ENCODE results near the gene GAN. TPM values are rescaled to one million over a fixed set of nuclear protein-coding genes. Genes with fewer than 3 reads are reported as not detected.
"Not testable (repeated sequence)": the region's sequence is repeated elsewhere in the genome, so short reads cannot be mapped to it uniquely, and the experiment has no call there.

GAN gene
- total RNA-seq, 5 donors from 2014 or later (not counting 1 experiment from before 2014, with no cell fraction given), result 5.4 to 8.1 (median 7.5) TPM

DNA sequence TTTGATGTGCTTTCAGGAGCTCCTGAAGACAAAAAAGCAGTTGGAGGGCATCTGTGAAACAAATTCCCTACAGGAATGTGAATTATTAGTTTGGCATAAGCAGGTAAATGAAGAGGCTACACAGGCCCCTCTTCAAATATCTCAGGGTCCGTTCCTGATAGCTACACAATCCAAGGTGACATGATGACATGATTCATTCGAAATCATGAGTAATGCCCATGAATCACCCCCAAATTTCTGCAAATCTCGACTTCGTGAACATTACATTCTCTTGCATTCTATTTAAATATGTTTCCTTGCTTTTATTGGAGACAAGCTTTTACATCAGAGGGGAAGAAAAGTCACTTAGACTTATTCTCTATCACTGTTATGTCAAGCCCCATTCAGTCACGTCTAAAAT lies 22.3 kb downstream of the GAN start:
- Mint-ChIP-seq H3K4me1 (peaks cover 0 to 19% (median 2%) of the 10 kb centered on the region in 3 donors), H3K36me3 (peaks cover 34% of the 10 kb centered on the region), H3K27ac (no peak overlapping the region), H3K27me3 (no peaks in the 10 kb centered on the region), H3K9me3 (peaks cover 0 to 5% (median 4%) of the 10 kb centered on the region in 3 donors), H3K4me3 (no peak overlapping the region)
- no peaks in the 10 kb centered on the region for H3K27me3 ChIP-seq (replicated peaks in 1 of 2; ENCODE audit: control insufficient read depth in 2 of 2, extremely low read depth in 1 of 2, insufficient read depth in 2 of 2, low read length in 1 of 2)
- ChIA-PET POLR2A (no interaction called here), CTCF (interaction anchor here in 1 of 2 donors (0.6 kb wide), 1 partner anchor 24 kb away, joined by 4 read pairs; no protein-coding TSS in a partner anchor)
- no peaks in the 10 kb centered on the region for H3K4me1 ChIP-seq (ENCODE audit: control insufficient read depth in 1 of 2, extremely low read depth in 1 of 2, insufficient read depth in 2 of 2, low read length in 2 of 2)
- WGBS (ENCODE audit: insufficient coverage), result 93% methylated on average over 2 of the region's 5 CpGs
- DNase-seq (no peak), ATAC-seq (replicated peaks in 1 of 4) (no peak)
- no peaks in the 10 kb centered on the region for H3K36me3 ChIP-seq (ENCODE audit: control insufficient read depth in 2 of 2, extremely low read depth in 1 of 2, insufficient read depth in 1 of 2, low read length in 1 of 2)
- H3K4me3 ChIP-seq (ENCODE audit: control insufficient read depth in 1 of 2, extremely low read depth in 1 of 2, low read length in 1 of 2), result no peak overlapping the region
- no peak overlapping the region for H3K27ac ChIP-seq (ENCODE audit: low read length)
- H3K9me3 ChIP-seq, result no peaks in the 10 kb centered on the region

DNA sequence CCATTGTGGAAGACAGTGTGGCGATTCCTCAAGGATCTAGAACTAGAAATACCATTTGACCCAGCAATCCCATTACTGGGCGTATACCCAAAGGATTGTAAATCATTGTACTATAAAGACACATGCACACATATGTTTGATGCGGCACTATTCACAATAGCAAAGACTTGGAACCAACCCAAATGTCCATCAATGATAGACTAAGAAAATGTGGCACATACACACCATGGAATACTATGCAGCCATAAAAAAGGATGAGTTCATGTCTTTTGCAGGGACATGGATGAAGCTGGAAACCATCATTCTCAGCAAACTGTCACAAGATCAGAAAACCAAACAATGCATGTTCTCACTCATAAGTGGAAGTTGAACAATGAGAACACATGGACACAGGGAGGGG lies 30.4 kb downstream of the GAN start:
- POLR2A ChIA-PET; ATAC-seq (replicated peaks in 1 of 4); CTCF ChIA-PET; H3K4me1 Mint-ChIP-seq; H3K36me3 ChIP-seq (ENCODE audit: control insufficient read depth in 2 of 2, extremely low read depth in 1 of 2, insufficient read depth in 1 of 2, low read length in 1 of 2); H3K27me3 ChIP-seq (replicated peaks in 1 of 2; ENCODE audit: control insufficient read depth in 2 of 2, extremely low read depth in 1 of 2, insufficient read depth in 2 of 2, low read length in 1 of 2); H3K9me3 ChIP-seq; H3K4me3 Mint-ChIP-seq; H3K27ac ChIP-seq (ENCODE audit: low read length); H3K4me1 ChIP-seq (ENCODE audit: control insufficient read depth in 1 of 2, extremely low read depth in 1 of 2, insufficient read depth in 2 of 2, low read length in 2 of 2); H3K27me3 Mint-ChIP-seq; DNase-seq; H3K27ac Mint-ChIP-seq; H3K4me3 ChIP-seq (ENCODE audit: control insufficient read depth in 1 of 2, extremely low read depth in 1 of 2, low read length in 1 of 2): not testable (repeated sequence)
- 100% methylated on average over 1 of the region's 3 CpGs for WGBS (ENCODE audit: insufficient coverage)
- peaks cover 10 to 53% (median 17%) of the 10 kb centered on the region in 3 donors for H3K9me3 Mint-ChIP-seq
- peaks cover 29% of the 10 kb centered on the region for H3K36me3 Mint-ChIP-seq

DNA sequence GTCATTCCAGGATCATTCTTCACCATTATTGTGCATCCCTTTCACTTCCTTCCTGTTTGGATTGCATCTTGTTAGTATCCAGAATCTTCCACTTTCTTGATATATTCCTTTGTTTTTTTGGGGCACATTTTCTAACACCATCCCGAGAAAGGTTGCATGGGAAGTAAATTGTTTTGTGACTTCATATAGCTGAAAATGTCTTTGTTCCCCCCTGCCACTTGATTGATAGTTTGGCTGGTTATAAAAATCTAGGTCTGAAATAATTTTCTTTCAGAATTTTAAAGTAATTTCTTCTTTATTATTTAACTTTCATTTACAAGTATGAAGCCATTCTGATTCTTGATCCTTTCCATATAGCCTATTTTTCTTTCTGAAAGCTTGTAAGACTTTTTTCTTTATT lies 32.7 kb downstream of the GAN start:
- no peaks in the 10 kb centered on the region for H3K4me1 ChIP-seq (ENCODE audit: control insufficient read depth in 1 of 2, extremely low read depth in 1 of 2, insufficient read depth in 2 of 2, low read length in 2 of 2)
- no peaks in the 10 kb centered on the region for H3K27me3 ChIP-seq (replicated peaks in 1 of 2; ENCODE audit: control insufficient read depth in 2 of 2, extremely low read depth in 1 of 2, insufficient read depth in 2 of 2, low read length in 1 of 2)
- POLR2A ChIA-PET, result no interaction called here
- Mint-ChIP-seq H3K36me3 (peaks cover 37% of the 10 kb centered on the region), H3K9me3 (peaks cover 3 to 48% (median 17%) of the 10 kb centered on the region in 3 donors), H3K4me3 (no peak overlapping the region), H3K27me3 (no peaks in the 10 kb centered on the region), H3K4me1 (no peaks in the 10 kb centered on the region), H3K27ac (no peak overlapping the region)
- peaks cover 0 to 6% of the 10 kb centered on the region in 2 donors for H3K36me3 ChIP-seq (ENCODE audit: control insufficient read depth in 2 of 2, extremely low read depth in 1 of 2, insufficient read depth in 1 of 2, low read length in 1 of 2)
- no peak overlapping the region for H3K4me3 ChIP-seq (ENCODE audit: control insufficient read depth in 1 of 2, extremely low read depth in 1 of 2, low read length in 1 of 2)
- DNase-seq (no peak), ATAC-seq (replicated peaks in 1 of 4) (no peak)
- CTCF ChIA-PET, result no interaction called here
- no peaks in the 10 kb centered on the region for H3K9me3 ChIP-seq
- no peak overlapping the region for H3K27ac ChIP-seq (ENCODE audit: low read length)
- WGBS (ENCODE audit: insufficient coverage), result no CpG with 5 or more reads among the region's 1 CpG

DNA sequence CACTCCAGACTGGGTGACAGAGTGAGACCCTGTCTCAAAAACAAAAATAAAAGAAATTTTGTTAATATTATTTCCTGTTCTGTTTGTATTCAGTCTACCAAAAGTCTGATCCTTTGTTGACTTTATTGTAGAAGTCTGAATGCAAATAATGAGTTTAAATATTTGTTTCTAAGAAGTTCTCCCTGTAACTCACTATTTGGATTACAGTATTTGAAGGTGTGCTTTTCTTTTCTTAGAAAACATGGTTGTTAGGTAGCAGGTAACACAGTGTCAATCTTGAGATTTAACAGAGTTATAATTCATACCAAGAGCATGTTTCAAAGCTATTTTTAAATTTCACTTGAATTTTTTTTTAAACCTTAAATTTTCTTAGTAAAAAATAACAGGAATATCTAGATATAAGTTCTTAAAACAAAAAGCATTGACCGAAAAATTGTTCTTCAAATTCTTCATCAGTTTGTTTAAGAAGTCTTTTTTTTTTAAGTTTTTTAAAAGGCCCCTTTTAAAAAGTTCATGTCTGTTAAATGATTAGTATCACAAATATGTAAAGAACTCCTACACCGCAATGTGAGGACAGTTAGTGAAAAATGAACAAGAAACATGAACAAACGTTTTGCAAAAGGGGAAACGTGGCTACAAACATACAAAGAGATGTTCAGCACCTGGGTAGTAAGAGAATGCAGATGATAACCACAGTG lies 35.0 kb downstream of the GAN start:
- no peak for ATAC-seq (replicated peaks in 1 of 4)
- CTCF ChIA-PET, result no interaction called here
- Mint-ChIP-seq H3K27ac (no peak overlapping the region), H3K9me3 (peaks cover 0 to 34% (median 7%) of the 10 kb centered on the region in 3 donors), H3K4me1 (no peaks in the 10 kb centered on the region), H3K27me3 (no peaks in the 10 kb centered on the region), H3K4me3 (no peak overlapping the region), H3K36me3 (peaks cover 41% of the 10 kb centered on the region)
- H3K27me3 ChIP-seq (replicated peaks in 1 of 2; ENCODE audit: control insufficient read depth in 2 of 2, extremely low read depth in 1 of 2, insufficient read depth in 2 of 2, low read length in 1 of 2), result no peaks in the 10 kb centered on the region
- no peaks in the 10 kb centered on the region for H3K9me3 ChIP-seq
- H3K36me3 ChIP-seq (ENCODE audit: control insufficient read depth in 2 of 2, extremely low read depth in 1 of 2, insufficient read depth in 1 of 2, low read length in 1 of 2), result peaks cover 0 to 6% of the 10 kb centered on the region in 2 donors
- no peak overlapping the region for H3K4me3 ChIP-seq (ENCODE audit: control insufficient read depth in 1 of 2, extremely low read depth in 1 of 2, low read length in 1 of 2)
- H3K4me1 ChIP-seq (ENCODE audit: control insufficient read depth in 1 of 2, extremely low read depth in 1 of 2, insufficient read depth in 2 of 2, low read length in 2 of 2), result no peaks in the 10 kb centered on the region
- no peak overlapping the region for H3K27ac ChIP-seq (ENCODE audit: low read length)
- DNase-seq, result no peak
- no CpG with 5 or more reads among the region's 4 CpGs for WGBS (ENCODE audit: insufficient coverage)
- POLR2A ChIA-PET, result interaction anchor here in 1 of 2 donors (0.8 kb wide), 1 partner anchor 1743 kb away, joined by 4 read pairs; no protein-coding TSS in a partner anchor

DNA sequence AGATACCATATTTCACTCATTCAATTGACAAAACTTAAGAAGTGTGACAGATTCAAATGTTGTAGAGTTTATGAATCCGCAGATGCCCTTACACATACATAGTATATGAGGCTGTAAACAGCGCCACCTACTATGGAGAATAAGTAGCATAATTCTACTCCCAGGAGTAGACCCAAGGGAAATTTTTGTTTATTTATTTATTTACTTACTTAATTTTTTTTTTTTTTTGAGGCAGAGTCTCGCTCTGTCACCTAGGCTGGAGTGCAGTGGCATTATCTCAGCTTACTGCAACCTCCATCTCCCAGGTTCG lies 35.5 kb downstream of the GAN start:
- ATAC-seq (replicated peaks in 1 of 4) (no peak), DNase-seq (no peak)
- ChIA-PET POLR2A (interaction anchor here in 1 of 2 donors (0.8 kb wide), 1 partner anchor 1743 kb away, joined by 4 read pairs; no protein-coding TSS in a partner anchor), CTCF (no interaction called here)
- Mint-ChIP-seq H3K4me3 (no peak overlapping the region), H3K27me3 (no peaks in the 10 kb centered on the region), H3K27ac (no peak overlapping the region), H3K36me3 (peaks cover 43% of the 10 kb centered on the region), H3K9me3 (peaks cover 0 to 30% (median 7%) of the 10 kb centered on the region in 3 donors), H3K4me1 (no peaks in the 10 kb centered on the region)
- WGBS (ENCODE audit: insufficient coverage), result no CpG with 5 or more reads among the region's 4 CpGs
- Histone ChIP-seq H3K36me3 (ENCODE audit: control insufficient read depth in 2 of 2, extremely low read depth in 1 of 2, insufficient read depth in 1 of 2, low read length in 1 of 2) (peaks cover 0 to 6% of the 10 kb centered on the region in 2 donors), H3K4me3 (ENCODE audit: control insufficient read depth in 1 of 2, extremely low read depth in 1 of 2, low read length in 1 of 2) (no peak overlapping the region), H3K9me3 (no peaks in the 10 kb centered on the region), H3K27me3 (replicated peaks in 1 of 2; ENCODE audit: control insufficient read depth in 2 of 2, extremely low read depth in 1 of 2, insufficient read depth in 2 of 2, low read length in 1 of 2) (no peaks in the 10 kb centered on the region), H3K4me1 (ENCODE audit: control insufficient read depth in 1 of 2, extremely low read depth in 1 of 2, insufficient read depth in 2 of 2, low read length in 2 of 2) (no peaks in the 10 kb centered on the region), H3K27ac (ENCODE audit: low read length) (no peak overlapping the region)

DNA sequence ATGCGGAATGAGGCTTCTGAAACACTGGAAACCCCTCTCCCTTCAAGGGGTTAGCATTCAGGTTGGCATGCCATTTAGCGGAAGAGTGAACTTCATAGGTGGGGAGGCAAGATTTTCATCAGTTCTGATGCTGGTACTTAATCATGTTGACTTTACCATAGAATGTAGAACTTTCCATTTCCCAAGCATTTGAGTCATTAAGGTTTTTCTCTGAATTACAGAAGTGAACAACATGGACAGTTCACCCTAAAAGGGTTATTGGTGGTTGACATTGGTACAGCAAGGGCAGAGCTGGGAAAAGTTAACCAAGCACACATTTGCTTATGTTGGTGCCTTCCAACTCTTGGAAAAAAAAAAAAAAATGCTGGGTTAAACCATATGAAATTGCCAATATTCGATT lies 39.1 kb downstream of the GAN start:
- peaks cover 0 to 3% (median 0%) of the 10 kb centered on the region in 3 donors for H3K9me3 Mint-ChIP-seq
- no peaks in the 10 kb centered on the region for H3K4me1 ChIP-seq (ENCODE audit: control insufficient read depth in 1 of 2, extremely low read depth in 1 of 2, insufficient read depth in 2 of 2, low read length in 2 of 2)
- H3K36me3 Mint-ChIP-seq, result peaks cover 41% of the 10 kb centered on the region
- WGBS (ENCODE audit: insufficient coverage), result no CpG with 5 or more reads among the region's 3 CpGs
- H3K9me3 ChIP-seq, result no peaks in the 10 kb centered on the region
- DNase-seq (no peak), ATAC-seq (replicated peaks in 1 of 4) (no peak)
- peaks cover 0 to 23% of the 10 kb centered on the region in 2 donors for H3K36me3 ChIP-seq (ENCODE audit: control insufficient read depth in 2 of 2, extremely low read depth in 1 of 2, insufficient read depth in 1 of 2, low read length in 1 of 2)
- H3K27ac ChIP-seq (ENCODE audit: low read length), result no peak overlapping the region
- ChIA-PET CTCF (no interaction called here), POLR2A (no interaction called here)
- no peaks in the 10 kb centered on the region for H3K27me3 Mint-ChIP-seq
- no peak overlapping the region for H3K27ac Mint-ChIP-seq
- no peaks in the 10 kb centered on the region for H3K4me1 Mint-ChIP-seq
- no peaks in the 10 kb centered on the region for H3K27me3 ChIP-seq (replicated peaks in 1 of 2; ENCODE audit: control insufficient read depth in 2 of 2, extremely low read depth in 1 of 2, insufficient read depth in 2 of 2, low read length in 1 of 2)
- H3K4me3 Mint-ChIP-seq, result no peak overlapping the region
- H3K4me3 ChIP-seq (ENCODE audit: control insufficient read depth in 1 of 2, extremely low read depth in 1 of 2, low read length in 1 of 2), result no peak overlapping the region
